ENCODE results near the gene SIK2.

Gene SIK2

GRCh38 chr11:111778047-111778558 lies 175.9 kb downstream of the SIK2 start:
- Histone ChIP-seq H3K4me3 (ENCODE audit: insufficient read depth in 1 of 2, low read depth in 1 of 2, low read length in 2 of 2) (no peak overlapping the region), H2AFZ (ENCODE audit: low read depth, low read length) (no peak overlapping the region), H2BK15ac (ENCODE audit: low read depth, poor library complexity, severe bottlenecking) (no peak overlapping the region), H3K4ac (ENCODE audit: low read depth in 1 of 2, low read length in 2 of 2) (no peak overlapping the region), H3K18ac (ENCODE audit: low read depth in 1 of 2, low read length in 2 of 2) (no peak overlapping the region), H3K4me1 (ENCODE audit: control insufficient read depth, insufficient read depth, low read depth, low read length) (peaks cover 5% of the 10 kb centered on the region), H3K27ac (ENCODE audit: low read length, poor library complexity, severe bottlenecking) (peak overlapping the region; percentile 44), H3K23ac (ENCODE audit: low read length in 2 of 2) (no peak overlapping the region), H4K91ac (ENCODE audit: low read length) (no peak overlapping the region), H2BK12ac (ENCODE audit: low read length in 2 of 2) (no peak overlapping the region), H3K4me2 (ENCODE audit: low read length, poor library complexity, severe bottlenecking) (no peak overlapping the region), H3K14ac (ENCODE audit: low read length in 2 of 2) (no peak overlapping the region), H3K9ac (ENCODE audit: low read length) (peak overlapping the region; percentile 0), H3K36me3 (ENCODE audit: control insufficient read depth in 1 of 2, insufficient read depth in 2 of 2, low read depth in 1 of 2, low read length in 2 of 2) (no peaks in the 10 kb centered on the region), H4K8ac (ENCODE audit: low read length) (no peak overlapping the region), H2AK5ac (ENCODE audit: low read length, severe bottlenecking) (no peak overlapping the region), H2BK120ac (ENCODE audit: low read depth, low read length) (no peak overlapping the region), H3K79me1 (replicated peaks; ENCODE audit: low read length, poor library complexity, severe bottlenecking) (no peaks in the 10 kb centered on the region), H3K27me3 (ENCODE audit: control insufficient read depth in 1 of 2, insufficient read depth in 1 of 2, low read length in 2 of 2) (no peaks in the 10 kb centered on the region), H3K9me3 (ENCODE audit: control insufficient read depth, low read length) (no peaks in the 10 kb centered on the region), H2BK5ac (ENCODE audit: low read depth, low read length, poor library complexity, severe bottlenecking) (peak overlapping the region; percentile 2)
- DNase-seq = no peak
- 97% methylated on average over 2 of the region's 3 CpGs for WGBS

- no peak overlapping the region for H3K4ac ChIP-seq (ENCODE audit: low read depth in 1 of 2, low read length in 2 of 2)
- no peak overlapping the region for H3K18ac ChIP-seq (ENCODE audit: low read depth in 1 of 2, low read length in 2 of 2)
- no peak overlapping the region for H3K23ac ChIP-seq (ENCODE audit: low read length in 2 of 2)
- H2AK5ac ChIP-seq (ENCODE audit: low read length, severe bottlenecking) = no peak overlapping the region
- H2AFZ ChIP-seq (ENCODE audit: low read depth, low read length) = no peak overlapping the region
- H3K27ac ChIP-seq (ENCODE audit: low read length, poor library complexity, severe bottlenecking) = no peak overlapping the region
- H3K4me1 ChIP-seq (ENCODE audit: control insufficient read depth, insufficient read depth, low read depth, low read length) = peaks cover 5% of the 10 kb centered on the region
- H4K8ac ChIP-seq (ENCODE audit: low read length) = no peak overlapping the region
- no peak overlapping the region for H2BK5ac ChIP-seq (ENCODE audit: low read depth, low read length, poor library complexity, severe bottlenecking)
- no peak overlapping the region for H3K4me2 ChIP-seq (ENCODE audit: low read length, poor library complexity, severe bottlenecking)
- H3K27me3 ChIP-seq (ENCODE audit: control insufficient read depth in 1 of 2, insufficient read depth in 1 of 2, low read length in 2 of 2) = no peaks in the 10 kb centered on the region
- no peak overlapping the region for H2BK15ac ChIP-seq (ENCODE audit: low read depth, poor library complexity, severe bottlenecking)
- WGBS = 90% methylated on average over 6 of the region's 6 CpGs
- H4K91ac ChIP-seq (ENCODE audit: low read length) = no peak overlapping the region
- H2BK120ac ChIP-seq (ENCODE audit: low read depth, low read length) = no peak overlapping the region
- no peak for DNase-seq
- H3K79me1 ChIP-seq (replicated peaks; ENCODE audit: low read length, poor library complexity, severe bottlenecking) = no peaks in the 10 kb centered on the region
- no peak overlapping the region for H3K14ac ChIP-seq (ENCODE audit: low read length in 2 of 2)
- no peak overlapping the region for H3K4me3 ChIP-seq (ENCODE audit: insufficient read depth in 1 of 2, low read depth in 1 of 2, low read length in 2 of 2)
- H3K9ac ChIP-seq (ENCODE audit: low read length) = no peak overlapping the region
- H2BK12ac ChIP-seq (ENCODE audit: low read length in 2 of 2) = no peak overlapping the region
- no peaks in the 10 kb centered on the region for H3K9me3 ChIP-seq (ENCODE audit: control insufficient read depth, low read length)
- no peaks in the 10 kb centered on the region for H3K36me3 ChIP-seq (ENCODE audit: control insufficient read depth in 1 of 2, insufficient read depth in 2 of 2, low read depth in 1 of 2, low read length in 2 of 2)
Measured at GRCh38 chr11:111779118-111779517, 176.9 kb downstream of the SIK2 start.
